Panc1 (cell line): Measurements from ENCODE around the gene MEI4. TPM values are rescaled to one million over a fixed set of nuclear protein-coding genes. Genes with fewer than 3 reads are reported as not detected.

ENCODE experiments used
- ATAC-seq: fragments of 200-7000 bp; cut with Tn5 transposase; 2 replicates; pipeline ENCODE4 v1.9.1; 2020; ENCODE audit warnings: mild to moderate bottlenecking, moderate library complexity
- BruUV-seq: library from RNA; stranded (reverse); fragments of 400-500 nt; replicated peaks from 2 replicates; lab custom pipeline; 2021; lab: Mats Ljungman, UMichigan
- CTCF ChIA-PET: fragments of 300-600 bp; sonication (Branson Sonifier 250); formaldehyde crosslinking; loops from one replicate; lab custom pipeline; 2022; ENCODE audit warnings: antibody characterized with exemption; lab: Charles Lee
- POLR2A ChIA-PET: fragments of 300-600 bp; sonication (Branson Sonifier 250); formaldehyde crosslinking; loops from one replicate; lab custom pipeline; 2022; ENCODE audit warnings: antibody characterized with exemption; lab: Charles Lee
- DNase-seq: peaks from one replicate; pipeline ENCODE4 v3.0.0-alpha.2; 2010; ENCODE audit warnings: low read depth, low spot score
- H3K27ac ChIP-seq: 2 replicates; pipeline ENCODE4 v1.5.1; 2011; ENCODE audit warnings: mild to moderate bottlenecking, low read length, inconsistent platforms
- H3K27me3 ChIP-seq: fragments of 200-500 bp; sonication (Bioruptor generic); 2 replicates; pipeline ENCODE4 v1.6.0; 2014; ENCODE audit warnings: low read length, inconsistent platforms; ENCODE audit not compliant: control insufficient read depth, insufficient read depth
- H3K36me3 ChIP-seq: fragments of 200-500 bp; sonication (Bioruptor generic); 2 replicates; pipeline ENCODE4 v1.5.1; 2014; ENCODE audit warnings: inconsistent platforms, mild to moderate bottlenecking, low read length, moderate library complexity; ENCODE audit not compliant: control insufficient read depth, insufficient read depth
- H3K4me1 ChIP-seq: 2 replicates; pipeline ENCODE4 v1.5.1; 2011; ENCODE audit warnings: inconsistent platforms, mild to moderate bottlenecking, low read length, moderate library complexity; ENCODE audit not compliant: control insufficient read depth, insufficient read depth
- H3K4me3 ChIP-seq, 2 experiments: 2 replicates each; pipeline ENCODE4 v1.5.1; 2011 to 2012; ENCODE audit warnings: low read depth in 2 of 2, low read length in 2 of 2, mild to moderate bottlenecking in 2 of 2, inconsistent platforms in 1 of 2, moderate library complexity in 1 of 2
- H3K9me3 ChIP-seq: fragments of 200-500 bp; sonication (Bioruptor generic); 2 replicates; pipeline ENCODE4 v1.5.1; 2014; ENCODE audit warnings: low read depth, mild to moderate bottlenecking, inconsistent platforms, low read length, moderate library complexity; ENCODE audit not compliant: control insufficient read depth, insufficient read depth
- CTCF ChIP-seq: fragments of 450-650 bp; IDR thresholded peaks from 2 replicates; pipeline ENCODE4 v1.5.1; 2017; ENCODE audit warnings: mild to moderate bottlenecking
- POLR2AphosphoS5 ChIP-seq: IDR thresholded peaks from 2 replicates; pipeline ENCODE4 v1.6.1; 2012; ENCODE audit warnings: mild to moderate bottlenecking, low read depth, low read length, moderate library complexity
- REST ChIP-seq, 2 experiments: IDR thresholded peaks; 2 replicates each; pipeline ENCODE4 v1.6.1; 2011 to 2012; ENCODE audit warnings: low read depth in 2 of 2, control low read depth in 1 of 2, low read length in 1 of 2, mild to moderate bottlenecking in 1 of 2, moderate library complexity in 1 of 2; ENCODE audit not compliant: insufficient read depth in 1 of 2
- SIN3A ChIP-seq: IDR thresholded peaks from 2 replicates; pipeline ENCODE4 v1.6.1; 2012; ENCODE audit warnings: low read depth, mild to moderate bottlenecking, low read length, moderate library complexity, borderline replicate concordance; ENCODE audit not compliant: insufficient read depth
- TCF7L2 ChIP-seq: IDR thresholded peaks from 2 replicates; pipeline ENCODE4 v1.6.1; 2011; ENCODE audit warnings: mild to moderate bottlenecking, low read depth, low read length, inconsistent platforms
- in situ Hi-C: cut with HindIII; loops from 2 replicates; pipeline ENCODE4 v1.10.0; 2016; ENCODE audit warnings: low sequenced_read_pairs, low pct_unique_long_range_greater_than_20kb
- intact Hi-C: fragments of 100-400 bp; cut with micrococcal nuclease; formaldehyde crosslinking; loops from one replicate; pipeline ENCODE4 v1.10.0; 2022; ENCODE audit not compliant: unreplicated experiment
- total RNA-seq: library from RNA; stranded (reverse); gene quantifications from one replicate; pipeline ENCODE4 v1.2.1, GENCODE V29; 2021; ENCODE audit not compliant: unreplicated experiment

Gene MEI4
- total RNA-seq, 1 experiment from 2014 or later = 0.05 TPM

- in situ Hi-C loops (no loop called here), intact Hi-C loops (no loop called here)
- DNase-seq = no peak
- POLR2A ChIA-PET = no interaction called here
- Histone ChIP-seq H3K36me3 (no peaks in the 10 kb centered on the region), H3K4me3 (no peak overlapping the region), H3K9me3 (no peaks in the 10 kb centered on the region), H3K4me1 (no peaks in the 10 kb centered on the region; the same call in 1 of the 2 replicates), H3K27ac (no peak overlapping the region), H3K27me3 (no peaks in the 10 kb centered on the region)
- no TSS peak for BruUV-seq
- ATAC-seq = no peak
- CTCF ChIA-PET = no interaction called here
- TF ChIP-seq REST (IDR thresholded peaks at IDR 0.05; ENCODE audit: insufficient read depth in 1 of 2, low read depth in 2 of 2, low read length in 1 of 2) = no peak
- TF ChIP-seq POLR2AphosphoS5 = no peak
- no peak for TF ChIP-seq TCF7L2
- no peak for TF ChIP-seq SIN3A
- TF ChIP-seq CTCF = no peak
Observed at GRCh38 chr6:77822265-77822664, 169.4 kb downstream of the MEI4 start.

GRCh38 chr6:77825204-77825603 is 172.4 kb downstream of the MEI4 start:
- CTCF ChIA-PET = no interaction called here

More at GRCh38 chr6:77825204-77825603, 172.4 kb downstream of the MEI4 start:
- intact Hi-C loops = no loop called here
- in situ Hi-C loops = no loop called here
- DNase-seq (no peak), ATAC-seq (no peak)
- H3K4me1 ChIP-seq = no peaks in the 10 kb centered on the region
- no peaks in the 10 kb centered on the region for H3K27me3 ChIP-seq
- no peak overlapping the region for H3K4me3 ChIP-seq
- BruUV-seq = no TSS peak
- POLR2A ChIA-PET = no interaction called here
- no peak overlapping the region for H3K27ac ChIP-seq
- no peak for TF ChIP-seq TCF7L2
- TF ChIP-seq REST (IDR thresholded peaks at IDR 0.05; ENCODE audit: insufficient read depth in 1 of 2, low read depth in 2 of 2, low read length in 1 of 2) = no peak
- no peak for TF ChIP-seq SIN3A
- no peak for TF ChIP-seq POLR2AphosphoS5
- no peak for TF ChIP-seq CTCF
- no peaks in the 10 kb centered on the region for H3K9me3 ChIP-seq
- H3K36me3 ChIP-seq = no peaks in the 10 kb centered on the region
